ENCODE results near the gene OSBP2. TPM values are rescaled to one million over a fixed set of nuclear protein-coding genes. Genes with fewer than 3 reads are reported as not detected.

The OSBP2 gene
- total and polyA plus RNA-seq, 10 of the 15 experiments (the other 5 are each of a cell fraction or from before 2014, with no cell fraction given), result 0.11 to 7.7 (median 3.6) TPM

GRCh38 chr22:30922151-30922611, 227.5 kb downstream of the OSBP2 start (continued):
- TF ChIP-seq CEBPZ (IDR thresholded peaks at IDR 0.05; ENCODE audit: low read depth, low read length), result no peak
- no peak for TF ChIP-seq IKZF2 (IDR thresholded peaks at IDR 0.05)
- peak; percentile 66; the same call in 1 of the 2 replicates for TF ChIP-seq ZNF592 (IDR thresholded peaks at IDR 0.05)
- TF ChIP-seq STAT1 (conservative IDR thresholded peaks at IDR 0.05), result no peak
- TF ChIP-seq YY1 (IDR thresholded peaks at IDR 0.05; ENCODE audit: low read depth, low read length), result no peak
- no peak for TF ChIP-seq EGR1 (IDR thresholded peaks at IDR 0.05; ENCODE audit: borderline replicate concordance in 1 of 2, low read depth in 2 of 2, low read length in 2 of 2)
- TF ChIP-seq GATAD2B (conservative IDR thresholded peaks at IDR 0.05; ENCODE audit: low read depth), result peak; percentile 76
- TF ChIP-seq RB1 (IDR thresholded peaks at IDR 0.05; ENCODE audit: borderline replicate concordance), result peak; percentile 52; the same call in 1 of the 2 replicates
- TF ChIP-seq IKZF1 (conservative IDR thresholded peaks at IDR 0.05), result peak; percentile 3
- no peak for TF ChIP-seq EED (IDR thresholded peaks at IDR 0.05; ENCODE audit: low read depth)
- TF ChIP-seq CTCF (IDR thresholded peaks at IDR 0.05 in 2 of 3, conservative IDR thresholded peaks at IDR 0.05 in 1 of 3; ENCODE audit: control insufficient read depth in 2 of 3, extremely low read depth in 1 of 3, insufficient read depth in 1 of 3, low read depth in 3 of 3, low read length in 3 of 3), result no peak
- TF ChIP-seq SREBF2 (IDR thresholded peaks at IDR 0.05; ENCODE audit: low read length), result no peak
- TF ChIP-seq NKRF (conservative IDR thresholded peaks at IDR 0.05), result no peak
- peak; percentile 74; the same call in 1 of the 2 replicates for TF ChIP-seq PAX5 (IDR thresholded peaks at IDR 0.05; ENCODE audit: borderline replicate concordance, low read depth, low read length)
- TF ChIP-seq MAX (IDR thresholded peaks at IDR 0.05; ENCODE audit: low read depth, low read length), result peak; percentile 97
- peak; percentile 75; the same call in 1 of the 2 replicates for TF ChIP-seq NBN (IDR thresholded peaks at IDR 0.05)
- peak; percentile 56 for TF ChIP-seq MEF2B (IDR thresholded peaks at IDR 0.05; ENCODE audit: partially characterized antibody, poor library complexity, severe bottlenecking)
- TF ChIP-seq IRF4 (IDR thresholded peaks at IDR 0.05; ENCODE audit: low read depth, low read length), result peak; percentile 15; the same call in 1 of the 2 replicates
